ENCODE data around the gene SNRNP200.

DNA sequence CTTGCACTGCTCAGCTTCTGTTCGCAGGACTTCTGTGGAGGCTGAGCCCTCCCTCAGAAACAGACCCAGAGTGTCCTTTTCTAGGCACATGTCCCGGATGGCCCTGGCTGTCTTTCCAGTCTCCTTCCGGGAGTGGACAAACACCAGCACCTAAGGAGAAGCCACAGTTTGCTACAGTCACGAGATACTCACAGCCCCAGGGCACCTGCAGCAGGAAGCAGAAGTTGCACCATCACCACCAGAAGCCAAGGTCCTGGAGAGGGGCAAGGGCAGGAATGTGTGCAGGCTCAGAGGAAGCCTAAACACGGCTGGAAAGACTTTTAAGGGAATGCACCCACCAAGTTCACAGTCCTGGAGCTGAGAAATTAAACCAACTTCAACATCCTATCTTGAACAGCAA, 13.6 kb downstream of the SNRNP200 start:
- no peak for TF ChIP-seq EZH2 (IDR thresholded peaks at IDR 0.05; ENCODE audit: low read depth)
- TF ChIP-seq, protein P1, sequence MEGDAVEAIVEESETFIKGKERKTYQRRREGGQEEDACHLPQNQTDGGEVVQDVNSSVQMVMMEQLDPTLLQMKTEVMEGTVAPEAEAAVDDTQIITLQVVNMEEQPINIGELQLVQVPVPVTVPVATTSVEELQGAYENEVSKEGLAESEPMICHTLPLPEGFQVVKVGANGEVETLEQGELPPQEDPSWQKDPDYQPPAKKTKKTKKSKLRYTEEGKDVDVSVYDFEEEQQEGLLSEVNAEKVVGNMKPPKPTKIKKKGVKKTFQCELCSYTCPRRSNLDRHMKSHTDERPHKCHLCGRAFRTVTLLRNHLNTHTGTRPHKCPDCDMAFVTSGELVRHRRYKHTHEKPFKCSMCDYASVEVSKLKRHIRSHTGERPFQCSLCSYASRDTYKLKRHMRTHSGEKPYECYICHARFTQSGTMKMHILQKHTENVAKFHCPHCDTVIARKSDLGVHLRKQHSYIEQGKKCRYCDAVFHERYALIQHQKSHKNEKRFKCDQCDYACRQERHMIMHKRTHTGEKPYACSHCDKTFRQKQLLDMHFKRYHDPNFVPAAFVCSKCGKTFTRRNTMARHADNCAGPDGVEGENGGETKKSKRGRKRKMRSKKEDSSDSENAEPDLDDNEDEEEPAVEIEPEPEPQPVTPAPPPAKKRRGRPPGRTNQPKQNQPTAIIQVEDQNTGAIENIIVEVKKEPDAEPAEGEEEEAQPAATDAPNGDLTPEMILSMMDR (conservative IDR thresholded peaks at IDR 0.05), result no peak
